HepG2 (cell line): ENCODE measurements around the gene USP40. TPM values are rescaled to one million over a fixed set of nuclear protein-coding genes. Genes with fewer than 3 reads are reported as not detected.

Source experiments
- ATAC-seq: fragments of 200-7000 bp; cut with Tn5 transposase; 3 replicates; pipeline ENCODE4 v1.9.1; 2020; ENCODE audit warnings: mild to moderate bottlenecking, moderate library complexity
- BruUV-seq: library from RNA; stranded (reverse); fragments of 400-500 nt; replicated peaks from 2 replicates; lab custom pipeline; 2021; lab: Mats Ljungman, UMichigan
- CTCF ChIA-PET: fragments of 300-600 bp; formaldehyde crosslinking; extraction: SDS; loops from one replicate; lab custom pipeline; 2021; ENCODE audit warnings: low total read pairs, inconsistent platforms, low intra/inter-chr PET ratio; lab: Yijun Ruan, JAX
- POLR2A ChIA-PET: fragments of 350-600 bp; sonication (Branson Sonifier 250); formaldehyde crosslinking; loops from one replicate; lab custom pipeline; 2020; ENCODE audit warnings: antibody characterized with exemption, inconsistent platforms; lab: Yijun Ruan, JAX
- DNase-seq: peaks from one replicate; pipeline ENCODE4 v3.0.0-alpha.2; 2015; ENCODE audit warnings: low spot score
- FAIRE-seq: peaks from 3 replicates; lab custom pipeline; 2011; peaks lifted over from hg19 to GRCh38; lab: Jason Lieb, UNC
- H2AFZ ChIP-seq: one replicate; pipeline ENCODE4 v1.6.1; 2011; ENCODE audit warnings: low read length, inconsistent platforms
- H3K27ac ChIP-seq: fragments of 300-600 bp; 3 replicates; pipeline ENCODE4 v1.8.0; 2011; ENCODE audit warnings: mixed run types, mild to moderate bottlenecking, mixed read lengths, low read length, inconsistent platforms; ENCODE audit not compliant: insufficient read depth; ENCODE audit errors: extremely low read length
- H3K27me3 ChIP-seq, 2 experiments: fragments of 200-600 bp in 1 of 2; 2 replicates in 1 of 2; 3 replicates in 1 of 2; pipeline versions ENCODE4 v1.6.0 to v1.8.0; 2011; ENCODE audit warnings: low read length in 2 of 2, mild to moderate bottlenecking in 2 of 2, moderate library complexity in 2 of 2, inconsistent platforms in 1 of 2; ENCODE audit not compliant: insufficient read depth in 2 of 2, control insufficient read depth in 1 of 2
- H3K36me3 ChIP-seq, 2 experiments: fragments of 200-600 bp in 1 of 2; replicated peaks in 1 of 2; 2 replicates in 1 of 2; 3 replicates in 1 of 2; pipeline versions ENCODE4 v1.5.1 to v1.8.0; 2011; ENCODE audit warnings: low read length in 2 of 2, inconsistent platforms in 1 of 2; ENCODE audit not compliant: insufficient read depth in 2 of 2, control insufficient read depth in 1 of 2
- H3K4me1 ChIP-seq: 2 replicates; pipeline ENCODE4 v1.5.1; 2012; ENCODE audit warnings: low read length, inconsistent platforms; ENCODE audit not compliant: insufficient read depth
- H3K4me2 ChIP-seq: 2 replicates; pipeline ENCODE4 v1.6.0; 2011; ENCODE audit warnings: low read depth, low read length, inconsistent platforms
- H3K4me3 ChIP-seq, 3 experiments: fragments of 200-600 bp in 1 of 3; sonication (generic), shearing (Covaris generic) in 1 of 3; replicated peaks in 1 of 3; 2 replicates each; pipeline ENCODE4 v1.5.1; 2011 to 2016; ENCODE audit warnings: low read length in 3 of 3, inconsistent platforms in 2 of 3, low read depth in 2 of 3, mild to moderate bottlenecking in 2 of 3, control low read depth in 1 of 3, mixed read lengths in 1 of 3; ENCODE audit not compliant: insufficient read depth in 1 of 3
- H3K79me2 ChIP-seq: one replicate; pipeline ENCODE4 v1.6.1; 2011; ENCODE audit warnings: low read length, inconsistent platforms; ENCODE audit not compliant: insufficient read depth
- H3K9ac ChIP-seq: 2 replicates; pipeline ENCODE4 v1.6.0; 2011; ENCODE audit warnings: mild to moderate bottlenecking, low read depth, low read length, inconsistent platforms; ENCODE audit not compliant: insufficient read depth
- H3K9me3 ChIP-seq: 2 replicates; pipeline ENCODE4 v1.5.1; 2012; ENCODE audit warnings: mild to moderate bottlenecking, low read length
- H4K20me1 ChIP-seq: 2 replicates; pipeline ENCODE4 v1.6.0; 2011; ENCODE audit warnings: inconsistent platforms, mild to moderate bottlenecking, low read length, moderate library complexity; ENCODE audit not compliant: insufficient read depth
- ERF ChIP-seq: IDR thresholded peaks from 2 replicates; pipeline ENCODE4 v1.6.1; 2018; ENCODE audit warnings: missing biosample characterization, missing genetic modification reagents
- FOXJ3 ChIP-seq: sonication (generic); formaldehyde crosslinking; IDR thresholded peaks from 2 replicates; pipeline ENCODE4 v1.4.0; 2020; ENCODE audit warnings: missing genetic modification reagents, mild to moderate bottlenecking, borderline replicate concordance
- PITX1 ChIP-seq: sonication (generic); formaldehyde crosslinking; IDR thresholded peaks from 2 replicates; pipeline ENCODE4 v1.5.1; 2020; ENCODE audit warnings: mild to moderate bottlenecking, missing genetic modification reagents
- REL ChIP-seq: sonication (generic); formaldehyde crosslinking; conservative IDR thresholded peaks from 2 replicates; pipeline ENCODE4 v1.8.0; 2022; ENCODE audit warnings: mild to moderate bottlenecking, missing genetic modification reagents, moderate library complexity
- SCMH1 ChIP-seq: sonication (generic); formaldehyde crosslinking; IDR thresholded peaks from 2 replicates; pipeline ENCODE4 v1.9.0; 2021; ENCODE audit warnings: missing genetic modification reagents, mild to moderate bottlenecking, borderline replicate concordance
- YEATS4 ChIP-seq: sonication (generic); formaldehyde crosslinking; IDR thresholded peaks from 2 replicates; pipeline ENCODE4 v1.4.0; 2020; ENCODE audit warnings: missing genetic modification reagents, borderline replicate concordance
- ZBTB8A ChIP-seq: sonication (generic); formaldehyde crosslinking; IDR thresholded peaks from 2 replicates; pipeline ENCODE4 v1.4.0; 2020; ENCODE audit warnings: mild to moderate bottlenecking, low read depth, missing genetic modification reagents, borderline replicate concordance
- ZNF567 ChIP-seq: sonication (generic); formaldehyde crosslinking; IDR thresholded peaks from 2 replicates; pipeline ENCODE4 v1.8.1; 2023; ENCODE audit warnings: mild to moderate bottlenecking, missing genetic modification reagents, borderline replicate concordance
- WGBS: methylation state at CpG from one replicate; pipeline ENCODE4 v1.1.6; 2017; ENCODE audit warnings: low lambda C conversion rate; 5-methylcytosine and 5-hydroxymethylcytosine counted together
- in situ Hi-C: cut with HindIII; loops from 2 replicates; pipeline ENCODE4 v1.10.0; 2017; ENCODE audit warnings: low pct_unique_long_range_greater_than_20kb; ENCODE audit not compliant: extremely low pct_ligation_motif_present
- intact Hi-C: fragments of 100-400 bp; cut with micrococcal nuclease; formaldehyde crosslinking; loops from one replicate; pipeline ENCODE4 v1.10.0; 2022; ENCODE audit not compliant: unreplicated experiment
- polyA plus RNA-seq, 8 experiments: library from polyadenylated mRNA; depleted of rRNA in 3 of 8; stranded (reverse) in 7 of 8; unstranded in 1 of 8; fragments of >200 nt; fragmentation: Illumina TruSeq in 4 of 8; extraction: Trizol in 4 of 8; gene quantifications; 2 replicates each; pipeline versions ENCODE4 v1.2.1 to v1.2.3, GENCODE V29; 2011 to 2016; ENCODE audit warnings: low read depth in 4 of 8, missing spikeins in 1 of 8, mixed read lengths in 1 of 8; ENCODE audit not compliant: insufficient read depth in 1 of 8
- total RNA-seq, 5 experiments: library from RNA; depleted of rRNA; stranded (reverse); fragments of >200 nt; fragmentation: Illumina TruSeq; extraction: Trizol; gene quantifications; 2 replicates each; pipeline ENCODE4 v1.2.3, GENCODE V29; 2016; ENCODE audit warnings: low read depth in 1 of 5
- TF ChIP-seq, protein P1 (sequence below): IDR thresholded peaks from 2 replicates; pipeline ENCODE4 v1.6.1; 2016; ENCODE audit warnings: low read depth, borderline replicate concordance
- TF ChIP-seq, protein P2 (sequence below): sonication (generic); formaldehyde crosslinking; IDR thresholded peaks from 2 replicates; pipeline ENCODE4 v1.5.1; 2020; ENCODE audit warnings: missing genetic modification reagents, mild to moderate bottlenecking, borderline replicate concordance

USP40 gene
- total and polyA plus RNA-seq, 2 of the 13 experiments (the other 11 are each of a cell fraction or from before 2014, with no cell fraction given), result 41.0 to 46.3 TPM

DNA sequence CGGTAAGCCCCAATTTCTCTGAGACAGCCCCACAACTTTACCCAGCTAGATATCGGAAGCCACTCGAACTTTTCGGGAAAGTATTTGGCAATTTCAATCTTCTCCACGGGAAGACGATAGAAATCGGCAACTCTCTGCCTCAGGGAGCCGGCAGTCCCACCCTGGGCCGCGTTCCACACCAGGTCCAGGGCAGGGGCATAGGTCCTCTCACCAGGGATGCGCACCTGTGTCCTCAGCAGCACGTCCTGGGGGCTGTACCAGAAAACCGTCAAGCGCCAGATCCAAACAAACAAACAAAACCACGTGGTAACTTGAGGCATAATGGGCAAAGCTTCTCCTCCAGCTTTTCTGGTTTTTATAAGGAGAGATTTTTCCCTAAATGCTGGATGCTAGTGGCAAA, 80.9 kb downstream of the USP40 start:
- ATAC-seq, result no peak
- BruUV-seq, result no TSS peak
- intact Hi-C loops (no loop called here), in situ Hi-C loops (no loop called here)
- ChIA-PET CTCF (no interaction called here), POLR2A (no interaction called here)
- Histone ChIP-seq H3K27ac (no peak overlapping the region), H3K79me2 (no peaks in the 10 kb centered on the region), H2AFZ (no peak overlapping the region), H3K4me3 (no peak overlapping the region), H3K4me2 (no peak overlapping the region), H3K4me1 (peaks cover 11% of the 10 kb centered on the region; the same call in 1 of the 2 replicates), H3K36me3 (peaks cover 15 to 65% of the 10 kb centered on the region in 2 experiments), H4K20me1 (no peaks in the 10 kb centered on the region), H3K27me3 (no peaks in the 10 kb centered on the region), H3K9ac (no peak overlapping the region), H3K9me3 (no peaks in the 10 kb centered on the region)
- WGBS, result 95% methylated on average over 15 of the region's 15 CpGs
- no peak for FAIRE-seq
- TF ChIP-seq YEATS4 (CRISPR knock-in tag) (no peak), REL (CRISPR knock-in tag) (no peak), PITX1 (CRISPR knock-in tag) (no peak)
- TF ChIP-seq, protein P1, sequence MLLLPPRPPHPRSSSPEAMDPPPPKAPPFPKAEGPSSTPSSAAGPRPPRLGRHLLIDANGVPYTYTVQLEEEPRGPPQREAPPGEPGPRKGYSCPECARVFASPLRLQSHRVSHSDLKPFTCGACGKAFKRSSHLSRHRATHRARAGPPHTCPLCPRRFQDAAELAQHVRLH, result no peak
- no peak for DNase-seq

DNA sequence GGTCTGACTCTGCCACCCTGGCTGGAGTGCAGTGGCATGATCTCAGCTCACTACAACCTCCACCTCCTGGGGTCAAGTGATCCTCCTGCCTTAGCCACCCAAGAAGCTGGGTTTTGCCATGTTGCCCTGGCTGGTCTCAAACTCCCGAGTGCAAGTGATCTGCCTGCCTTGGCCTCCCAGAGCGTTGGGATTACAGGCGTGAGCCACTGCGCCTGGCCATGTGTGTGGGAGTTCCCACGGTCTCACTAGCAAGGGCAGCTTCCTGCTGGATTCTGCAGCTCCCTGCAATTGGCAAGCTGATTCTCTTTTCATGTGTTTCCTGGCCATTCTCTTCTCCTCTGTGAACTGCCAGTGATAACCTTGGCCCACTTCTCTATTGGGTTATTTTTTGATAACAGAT, 84.0 kb downstream of the USP40 start:
- H3K4me1 ChIP-seq, result peaks cover 11% of the 10 kb centered on the region; the same call in 1 of the 2 replicates
- in situ Hi-C loops (no loop called here), intact Hi-C loops (no loop called here)
- CTCF ChIA-PET, result no interaction called here
- ATAC-seq, result no peak
- no peak overlapping the region for H3K4me3 ChIP-seq
- H3K36me3 ChIP-seq, result peaks cover 19 to 53% of the 10 kb centered on the region in 2 experiments
- TF ChIP-seq SCMH1 (CRISPR knock-in tag), result no peak
- no peak for TF ChIP-seq ERF
- TF ChIP-seq ZBTB8A, result no peak
- TF ChIP-seq ZNF567, result no peak
- no peak for TF ChIP-seq FOXJ3 (CRISPR knock-in tag)
- TF ChIP-seq, protein P2, sequence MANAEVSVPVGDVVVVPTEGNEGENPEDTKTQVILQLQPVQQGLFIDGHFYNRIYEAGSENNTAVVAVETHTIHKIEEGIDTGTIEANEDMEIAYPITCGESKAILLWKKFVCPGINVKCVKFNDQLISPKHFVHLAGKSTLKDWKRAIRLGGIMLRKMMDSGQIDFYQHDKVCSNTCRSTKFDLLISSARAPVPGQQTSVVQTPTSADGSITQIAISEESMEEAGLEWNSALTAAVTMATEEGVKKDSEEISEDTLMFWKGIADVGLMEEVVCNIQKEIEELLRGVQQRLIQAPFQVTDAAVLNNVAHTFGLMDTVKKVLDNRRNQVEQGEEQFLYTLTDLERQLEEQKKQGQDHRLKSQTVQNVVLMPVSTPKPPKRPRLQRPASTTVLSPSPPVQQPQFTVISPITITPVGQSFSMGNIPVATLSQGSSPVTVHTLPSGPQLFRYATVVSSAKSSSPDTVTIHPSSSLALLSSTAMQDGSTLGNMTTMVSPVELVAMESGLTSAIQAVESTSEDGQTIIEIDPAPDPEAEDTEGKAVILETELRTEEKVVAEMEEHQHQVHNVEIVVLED (CRISPR knock-in tag), result no peak
- TF ChIP-seq, all 625 proteins: peak for 0
- Histone ChIP-seq H3K9ac (no peak overlapping the region), H3K27me3 (no peaks in the 10 kb centered on the region), H3K9me3 (no peaks in the 10 kb centered on the region), H3K79me2 (no peaks in the 10 kb centered on the region), H3K27ac (no peak overlapping the region), H3K4me2 (no peak overlapping the region), H2AFZ (no peak overlapping the region), H4K20me1 (no peaks in the 10 kb centered on the region)
- no peak for DNase-seq
- WGBS, result 96% methylated on average over 5 of the region's 5 CpGs
- BruUV-seq, result no TSS peak
- POLR2A ChIA-PET, result no interaction called here
- FAIRE-seq, result no peak
